Cardiac fibroblast (primary cell): ENCODE measurements around the gene SAYSD1.

Experiments
- DNase-seq, 2 donors: peaks; one replicate each; pipeline versions ENCODE4 v3.0.0 to v3.0.0-alpha.2; 2010; ENCODE audit warnings: low read depth in 2 of 2
- H3K4me3 ChIP-seq, 2 donors: replicated peaks in 1 of 2; 1 replicate in 1 of 2; 2 replicates in 1 of 2; pipeline ENCODE4 v1.5.1; 2011; ENCODE audit warnings: low read depth in 2 of 2, low read length in 2 of 2, mild to moderate bottlenecking in 2 of 2, moderate library complexity in 1 of 2
- TF ChIP-seq, protein P1 (sequence below): IDR thresholded peaks from one replicate; pipeline ENCODE4 v1.5.1; 2011; ENCODE audit warnings: low read depth, mild to moderate bottlenecking, low read length, inconsistent platforms

Gene SAYSD1

DNA sequence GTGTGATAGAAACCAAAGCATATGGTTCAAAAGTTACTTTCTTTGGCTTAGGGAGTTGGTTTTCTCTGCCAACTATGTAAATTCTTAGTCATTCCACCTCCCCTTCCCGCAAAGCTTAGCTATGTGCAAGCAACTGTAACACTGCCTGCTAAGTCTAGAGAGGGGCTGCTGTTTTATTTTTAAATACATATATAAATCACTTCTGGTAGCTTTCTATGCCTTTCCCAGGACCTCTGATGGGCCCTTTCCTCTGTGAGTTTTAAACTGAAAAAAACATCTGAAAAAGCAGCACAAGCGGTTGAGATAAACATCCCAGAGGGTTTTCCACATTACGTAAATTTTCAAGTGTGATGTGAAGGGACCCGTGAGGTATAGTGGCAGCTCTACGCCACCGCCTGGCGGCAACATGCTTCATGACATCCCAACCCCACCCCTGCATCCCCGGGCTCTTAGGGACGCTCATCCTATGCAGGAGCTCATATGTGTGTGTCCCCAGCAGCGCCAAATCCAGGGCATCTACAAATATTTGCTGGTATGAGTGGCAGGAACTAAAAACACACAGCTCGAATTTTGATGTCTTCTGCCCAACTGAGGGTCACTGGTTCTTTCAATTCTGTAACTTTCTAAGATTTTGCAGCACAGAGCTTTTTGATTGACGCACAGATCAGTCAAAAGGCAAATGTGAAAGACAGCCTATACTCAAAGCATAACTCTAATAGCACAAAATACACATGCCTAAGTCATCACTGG lies 12.7 kb downstream of the SAYSD1 start:
- peak; percentile 76 to 84 for DNase-seq

DNA sequence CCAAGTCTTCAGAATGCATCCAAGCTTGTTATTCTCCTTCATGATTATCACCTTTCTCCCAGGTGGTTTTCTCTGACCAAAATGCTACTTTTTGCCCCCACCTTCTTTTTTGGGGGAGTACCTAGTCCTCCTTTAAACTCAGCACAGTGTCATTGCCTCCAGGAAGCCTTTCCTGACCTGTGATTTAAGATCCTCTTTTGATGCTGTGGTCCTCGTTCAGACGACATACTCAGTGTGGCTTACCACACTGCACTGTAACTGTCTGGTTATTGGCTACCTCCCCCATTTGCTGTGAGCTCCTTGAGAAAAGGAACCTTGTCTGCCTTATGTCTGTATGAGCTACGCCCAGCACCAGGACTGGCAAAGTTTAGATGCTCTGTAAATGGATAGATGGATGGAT lies 14.6 kb downstream of the SAYSD1 start:
- DNase-seq, result no peak
- TF ChIP-seq, protein P1, sequence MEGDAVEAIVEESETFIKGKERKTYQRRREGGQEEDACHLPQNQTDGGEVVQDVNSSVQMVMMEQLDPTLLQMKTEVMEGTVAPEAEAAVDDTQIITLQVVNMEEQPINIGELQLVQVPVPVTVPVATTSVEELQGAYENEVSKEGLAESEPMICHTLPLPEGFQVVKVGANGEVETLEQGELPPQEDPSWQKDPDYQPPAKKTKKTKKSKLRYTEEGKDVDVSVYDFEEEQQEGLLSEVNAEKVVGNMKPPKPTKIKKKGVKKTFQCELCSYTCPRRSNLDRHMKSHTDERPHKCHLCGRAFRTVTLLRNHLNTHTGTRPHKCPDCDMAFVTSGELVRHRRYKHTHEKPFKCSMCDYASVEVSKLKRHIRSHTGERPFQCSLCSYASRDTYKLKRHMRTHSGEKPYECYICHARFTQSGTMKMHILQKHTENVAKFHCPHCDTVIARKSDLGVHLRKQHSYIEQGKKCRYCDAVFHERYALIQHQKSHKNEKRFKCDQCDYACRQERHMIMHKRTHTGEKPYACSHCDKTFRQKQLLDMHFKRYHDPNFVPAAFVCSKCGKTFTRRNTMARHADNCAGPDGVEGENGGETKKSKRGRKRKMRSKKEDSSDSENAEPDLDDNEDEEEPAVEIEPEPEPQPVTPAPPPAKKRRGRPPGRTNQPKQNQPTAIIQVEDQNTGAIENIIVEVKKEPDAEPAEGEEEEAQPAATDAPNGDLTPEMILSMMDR, result no peak

More for the DNA sequence above, 12.7 kb downstream of the SAYSD1 start:
- TF ChIP-seq, protein P1, result peak; percentile 43
- H3K4me3 ChIP-seq, result no peak overlapping the region

DNA sequence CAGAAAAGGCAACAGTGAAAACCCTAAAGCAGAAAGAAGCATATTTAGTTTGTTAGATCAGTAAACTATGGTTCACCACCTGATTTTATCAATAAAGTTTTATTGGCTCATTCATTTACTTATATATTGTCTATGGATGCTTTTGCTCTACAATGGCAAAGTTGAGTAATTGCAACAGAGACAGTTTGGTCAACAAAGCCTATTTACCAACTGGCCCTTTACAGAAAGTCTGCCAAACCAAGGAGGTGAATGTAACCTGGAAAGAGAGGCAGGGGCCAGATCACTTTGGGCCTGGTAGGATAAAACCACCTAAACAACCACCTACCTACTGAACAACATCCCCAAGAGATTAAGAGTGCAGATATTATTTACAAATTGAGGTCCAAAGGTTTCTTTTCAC lies 19.4 kb downstream of the SAYSD1 start:
- DNase-seq, result no peak
- TF ChIP-seq, protein P1, result no peak
- H3K4me3 ChIP-seq, result no peak overlapping the region

More for the DNA sequence above, 14.6 kb downstream of the SAYSD1 start:
- no peak overlapping the region for H3K4me3 ChIP-seq

DNA sequence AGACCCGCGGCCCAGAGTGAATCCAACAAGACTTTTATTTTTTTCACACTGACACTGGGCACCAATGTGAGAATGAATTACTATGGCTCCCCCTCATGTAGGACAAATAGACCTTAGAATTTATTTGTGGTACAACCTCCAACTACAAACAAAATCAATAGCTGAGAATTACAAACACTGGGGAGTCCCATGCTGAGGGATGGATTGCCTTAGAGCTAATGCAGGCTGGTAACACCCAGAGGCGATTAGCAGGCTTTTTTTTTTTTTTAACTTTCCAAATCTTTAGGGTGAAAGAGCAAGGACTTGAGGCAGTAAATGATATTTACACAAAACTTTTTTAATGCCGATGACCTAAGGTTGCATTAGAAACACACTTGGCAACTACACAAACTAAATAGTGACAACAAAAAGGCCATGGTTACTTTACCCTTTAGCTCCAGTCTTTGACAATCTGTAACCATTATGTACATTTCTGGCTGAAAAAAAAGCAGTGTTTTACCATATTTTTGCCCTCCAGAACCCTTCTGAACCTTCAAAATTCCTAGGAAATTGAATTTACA lies 21.8 kb downstream of the SAYSD1 start:
- no peak for DNase-seq
- H3K4me3 ChIP-seq, result no peak overlapping the region
- TF ChIP-seq, protein P1, result no peak

DNA sequence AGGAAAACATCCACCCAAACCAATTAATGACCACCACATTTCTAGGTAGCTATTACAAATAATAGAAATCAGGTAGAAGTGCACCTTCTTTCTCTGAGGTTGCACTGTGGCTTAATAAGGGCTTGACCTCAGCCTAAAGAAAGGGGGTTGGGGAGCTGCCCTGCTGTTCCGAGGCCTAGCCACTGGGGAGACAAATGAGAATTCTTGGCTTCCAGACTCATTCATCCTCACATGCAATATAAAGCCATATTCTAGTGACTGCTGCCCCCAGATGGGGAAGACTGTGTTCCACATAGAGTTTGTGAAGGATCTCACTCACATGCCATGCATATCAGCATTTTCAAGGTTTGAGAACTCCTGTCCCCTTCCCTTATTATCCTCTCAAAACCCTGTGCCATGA lies 22.9 kb downstream of the SAYSD1 start:
- no peak overlapping the region for H3K4me3 ChIP-seq
- TF ChIP-seq, protein P1, result no peak
- DNase-seq, result no peak

DNA sequence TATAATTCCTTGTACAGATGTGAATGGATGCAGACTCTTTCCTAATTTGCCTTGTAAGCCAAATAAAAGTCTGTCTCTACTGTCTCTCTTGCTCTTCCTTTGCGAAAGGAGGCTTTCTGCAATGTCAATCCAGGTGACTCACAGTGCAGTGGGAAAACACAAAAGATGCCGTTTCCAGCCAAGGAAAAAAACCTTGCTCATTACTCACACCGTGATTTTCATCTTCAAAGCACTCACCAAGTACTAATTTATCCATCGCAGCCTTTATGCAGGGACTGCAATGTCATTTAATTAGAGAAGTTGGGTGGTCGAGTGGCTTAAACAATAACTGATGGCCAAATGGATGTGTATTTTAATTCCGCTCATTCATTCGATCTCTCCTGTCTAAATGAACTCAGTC lies 23.8 kb downstream of the SAYSD1 start:
- DNase-seq, result peak in 1 of 2 donors; percentile 2
- no peak overlapping the region for H3K4me3 ChIP-seq
- TF ChIP-seq, protein P1, result no peak
